ENCODE measurements around the gene LSP1.

GRCh38 chr11:1872267-1872985 is 19.5 kb downstream of the LSP1 start:
- TF ChIP-seq, protein P1, sequence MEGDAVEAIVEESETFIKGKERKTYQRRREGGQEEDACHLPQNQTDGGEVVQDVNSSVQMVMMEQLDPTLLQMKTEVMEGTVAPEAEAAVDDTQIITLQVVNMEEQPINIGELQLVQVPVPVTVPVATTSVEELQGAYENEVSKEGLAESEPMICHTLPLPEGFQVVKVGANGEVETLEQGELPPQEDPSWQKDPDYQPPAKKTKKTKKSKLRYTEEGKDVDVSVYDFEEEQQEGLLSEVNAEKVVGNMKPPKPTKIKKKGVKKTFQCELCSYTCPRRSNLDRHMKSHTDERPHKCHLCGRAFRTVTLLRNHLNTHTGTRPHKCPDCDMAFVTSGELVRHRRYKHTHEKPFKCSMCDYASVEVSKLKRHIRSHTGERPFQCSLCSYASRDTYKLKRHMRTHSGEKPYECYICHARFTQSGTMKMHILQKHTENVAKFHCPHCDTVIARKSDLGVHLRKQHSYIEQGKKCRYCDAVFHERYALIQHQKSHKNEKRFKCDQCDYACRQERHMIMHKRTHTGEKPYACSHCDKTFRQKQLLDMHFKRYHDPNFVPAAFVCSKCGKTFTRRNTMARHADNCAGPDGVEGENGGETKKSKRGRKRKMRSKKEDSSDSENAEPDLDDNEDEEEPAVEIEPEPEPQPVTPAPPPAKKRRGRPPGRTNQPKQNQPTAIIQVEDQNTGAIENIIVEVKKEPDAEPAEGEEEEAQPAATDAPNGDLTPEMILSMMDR (IDR thresholded peaks at IDR 0.05): no peak
- no peak for TF ChIP-seq POLR2A (IDR thresholded peaks at IDR 0.05; ENCODE audit: low read depth)
- TF ChIP-seq EP300 (IDR thresholded peaks at IDR 0.05): no peak
